Activated CD4-positive, alpha-beta T cell treated with anti-CD3 and anti-CD28 coated beads, Interleukin-2, amount 50 U/mL, for 48 hours (primary cell): ENCODE measurements around the gene NUDT22.

Source experiments
- DNase-seq, 2 experiments: peaks; one replicate each; pipeline ENCODE4 v3.0.0-alpha.2; 2020

The NUDT22 gene

DNA sequence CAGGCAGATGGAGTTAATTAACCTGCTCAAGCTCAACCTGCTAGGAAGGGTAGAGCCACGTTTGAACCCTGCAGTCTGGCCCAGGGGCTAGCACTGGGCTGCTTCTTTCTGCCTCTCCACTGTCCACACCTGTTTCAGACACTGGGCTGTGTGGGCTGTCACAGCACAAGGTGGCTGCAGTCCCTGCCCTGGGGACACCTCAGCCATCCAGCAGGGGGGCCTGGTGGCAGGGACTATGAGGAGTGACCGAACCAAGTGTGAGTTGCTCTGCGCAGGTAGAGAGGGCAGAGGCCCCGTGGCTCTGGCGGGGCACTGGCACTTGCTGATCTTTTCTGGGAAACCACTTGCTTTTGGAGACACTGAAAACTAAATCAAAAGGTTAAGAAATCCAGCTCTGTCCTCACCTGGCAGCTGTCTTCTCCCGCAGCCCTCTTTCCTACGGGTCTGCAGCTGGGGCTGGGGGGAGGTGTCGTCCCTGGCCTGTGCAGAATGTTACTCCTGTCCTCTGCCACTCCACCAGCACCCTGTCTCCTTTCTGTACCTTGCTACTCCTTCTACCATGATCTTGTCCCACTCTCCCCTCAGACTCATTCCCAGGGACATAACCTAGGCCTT lies 52.6 kb downstream of the NUDT22 start:
- DNase-seq = no peak
